WTC11 (cell line): ENCODE data around the gene IL24. TPM values are rescaled to one million over a fixed set of nuclear protein-coding genes. Genes with fewer than 3 reads are reported as not detected.

Experiments used
- ATAC-seq: fragments of 200-7000 bp; cut with Tn5 transposase; 2 replicates; pipeline ENCODE4 v1.10.0; 2021; ENCODE audit warnings: mild to moderate bottlenecking, moderate library complexity
- CTCF ChIA-PET: fragments of 300-600 bp; sonication (Branson Sonifier 250); formaldehyde crosslinking; loops from one replicate; lab custom pipeline; 2021; ENCODE audit warnings: antibody characterized with exemption; lab: Charles Lee
- POLR2A ChIA-PET: fragments of 350-600 bp; sonication (Branson Sonifier 250); formaldehyde crosslinking; loops from one replicate; lab custom pipeline; 2021; ENCODE audit warnings: antibody characterized with exemption; lab: Charles Lee
- DNase-seq: peaks from one replicate; pipeline ENCODE4 v3.0.0; 2021; ENCODE audit warnings: low spot score
- H3K27ac Mint-ChIP-seq: 2 replicates; pipeline ENCODE4 v1.8.0; 2021; ENCODE audit warnings: mixed read lengths
- H3K27me3 Mint-ChIP-seq: 2 replicates; pipeline ENCODE4 v1.8.0; 2021; ENCODE audit warnings: low read depth, mild to moderate bottlenecking, moderate library complexity, mixed read lengths
- H3K36me3 Mint-ChIP-seq: 2 replicates; pipeline ENCODE4 v1.8.0; 2021; ENCODE audit warnings: mixed read lengths
- H3K4me1 Mint-ChIP-seq: 2 replicates; pipeline ENCODE4 v1.8.0; 2022; ENCODE audit warnings: mixed read lengths
- H3K4me3 Mint-ChIP-seq: 2 replicates; pipeline ENCODE4 v1.8.0; 2021; ENCODE audit warnings: mild to moderate bottlenecking, moderate library complexity, mixed read lengths
- H3K9me3 Mint-ChIP-seq: 2 replicates; pipeline ENCODE4 v1.8.0; 2021; ENCODE audit warnings: mixed read lengths
- ATF1 ChIP-seq: sonication (generic); formaldehyde crosslinking; IDR thresholded peaks from 2 replicates; pipeline ENCODE4 v1.8.1; 2023; ENCODE audit warnings: mild to moderate bottlenecking, moderate library complexity, missing genetic modification reagents
- ATF3 ChIP-seq: sonication (generic); formaldehyde crosslinking; conservative IDR thresholded peaks from 2 replicates; pipeline ENCODE4 v1.8.1; 2022; ENCODE audit warnings: mild to moderate bottlenecking, missing genetic modification reagents
- ELF4 ChIP-seq: sonication (generic); formaldehyde crosslinking; IDR thresholded peaks from 2 replicates; pipeline ENCODE4 v1.8.1; 2022; ENCODE audit warnings: low read depth, mild to moderate bottlenecking, moderate library complexity, missing genetic modification reagents
- NFATC4 ChIP-seq: fragments of 250-450 bp; sonication (Bioruptor Pico); IDR thresholded peaks from 2 replicates; pipeline ENCODE4 v1.9.0; 2021; ENCODE audit warnings: mild to moderate bottlenecking
- NFE2L1 ChIP-seq: sonication (generic); formaldehyde crosslinking; IDR thresholded peaks from 2 replicates; pipeline ENCODE4 v1.8.1; 2023; ENCODE audit warnings: missing genetic modification reagents
- NFYB ChIP-seq: sonication (generic); formaldehyde crosslinking; conservative IDR thresholded peaks from 2 replicates; pipeline ENCODE4 v1.8.0; 2022; ENCODE audit warnings: low read depth, missing genetic modification reagents
- NR2C2 ChIP-seq: sonication (generic); formaldehyde crosslinking; IDR thresholded peaks from 2 replicates; pipeline ENCODE4 v1.8.0; 2022; ENCODE audit warnings: mild to moderate bottlenecking, missing genetic modification reagents
- RORB ChIP-seq: fragments of 250-450 bp; sonication (Bioruptor Pico); IDR thresholded peaks from 2 replicates; pipeline ENCODE4 v1.9.0; 2021; ENCODE audit warnings: mild to moderate bottlenecking
- TP53 ChIP-seq: sonication (generic); formaldehyde crosslinking; IDR thresholded peaks from 2 replicates; pipeline ENCODE4 v1.8.1; 2023; ENCODE audit warnings: mild to moderate bottlenecking, missing genetic modification reagents
- ZBTB21 ChIP-seq: sonication (generic); formaldehyde crosslinking; IDR thresholded peaks from 2 replicates; pipeline ENCODE4 v1.8.1; 2023; ENCODE audit warnings: mild to moderate bottlenecking, missing genetic modification reagents, borderline replicate concordance
- ZNF317 ChIP-seq: sonication (generic); formaldehyde crosslinking; IDR thresholded peaks from 2 replicates; pipeline ENCODE4 v1.8.1; 2023; ENCODE audit warnings: low read depth, mild to moderate bottlenecking, moderate library complexity, missing genetic modification reagents, borderline replicate concordance
- total RNA-seq: library from RNA; stranded (reverse); gene quantifications from 3 replicates; pipeline ENCODE4 v1.2.3, GENCODE V29; 2021
- TF ChIP-seq, protein P1 (sequence below): sonication (generic); formaldehyde crosslinking; IDR thresholded peaks from 2 replicates; pipeline ENCODE4 v1.8.0; 2023; ENCODE audit warnings: missing genetic modification reagents, mild to moderate bottlenecking, borderline replicate concordance
- TF ChIP-seq, protein P2 (sequence below): sonication (generic); formaldehyde crosslinking; IDR thresholded peaks from 2 replicates; pipeline ENCODE4 v1.8.0; 2022; ENCODE audit warnings: mild to moderate bottlenecking, missing genetic modification reagents
- TF ChIP-seq, protein P3 (sequence below): sonication (generic); formaldehyde crosslinking; IDR thresholded peaks from 2 replicates; pipeline ENCODE4 v1.8.1; 2022; ENCODE audit warnings: mild to moderate bottlenecking, missing genetic modification reagents, moderate library complexity, borderline replicate concordance
- TF ChIP-seq, protein P4 (sequence below): sonication (generic); formaldehyde crosslinking; IDR thresholded peaks from 2 replicates; pipeline ENCODE4 v1.8.1; 2022; ENCODE audit warnings: low read depth, missing genetic modification reagents, borderline replicate concordance
- TF ChIP-seq, protein P5 (sequence below): sonication (generic); formaldehyde crosslinking; IDR thresholded peaks from 2 replicates; pipeline ENCODE4 v1.8.0; 2022; ENCODE audit warnings: mild to moderate bottlenecking, missing genetic modification reagents
- TF ChIP-seq, protein P6 (sequence below): sonication (generic); formaldehyde crosslinking; IDR thresholded peaks from 2 replicates; pipeline ENCODE4 v1.8.1; 2023; ENCODE audit warnings: mild to moderate bottlenecking, missing genetic modification reagents, moderate library complexity
- TF ChIP-seq, protein P7 (sequence below): fragments of 250-450 bp; sonication (Bioruptor Pico); IDR thresholded peaks from 2 replicates; pipeline ENCODE4 v1.8.0; 2021; ENCODE audit warnings: mild to moderate bottlenecking

IL24 gene
- total RNA-seq, 1 experiment from 2014 or later = not detected

DNA sequence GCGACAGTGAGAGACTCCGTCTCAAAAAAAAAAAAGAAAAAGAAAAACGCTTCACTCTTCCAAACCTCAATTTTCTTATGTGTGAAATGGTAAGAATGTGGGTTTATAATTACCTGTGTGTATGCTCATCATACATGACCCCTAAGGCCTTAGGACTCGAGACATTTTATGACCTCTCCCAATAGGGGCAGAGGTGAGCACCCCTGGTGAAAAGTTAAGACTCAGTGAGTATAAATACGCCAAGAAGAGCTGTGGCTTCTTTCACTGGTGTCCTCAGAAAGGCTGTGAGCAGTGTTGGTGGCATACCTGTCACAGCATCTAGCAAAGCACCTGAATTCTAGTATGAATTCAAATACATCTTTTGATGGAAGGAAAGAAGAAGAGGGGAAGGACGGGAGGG, 32.3 kb downstream of the IL24 start:
- Mint-ChIP-seq H3K4me1 (no peaks in the 10 kb centered on the region), H3K27ac (no peak overlapping the region), H3K4me3 (no peak overlapping the region), H3K36me3 (no peaks in the 10 kb centered on the region), H3K9me3 (no peaks in the 10 kb centered on the region), H3K27me3 (no peaks in the 10 kb centered on the region; the same call in 1 of the 2 replicates)
- no peak for TF ChIP-seq NFE2L1 (CRISPR knock-in tag)
- TF ChIP-seq, protein P1, sequence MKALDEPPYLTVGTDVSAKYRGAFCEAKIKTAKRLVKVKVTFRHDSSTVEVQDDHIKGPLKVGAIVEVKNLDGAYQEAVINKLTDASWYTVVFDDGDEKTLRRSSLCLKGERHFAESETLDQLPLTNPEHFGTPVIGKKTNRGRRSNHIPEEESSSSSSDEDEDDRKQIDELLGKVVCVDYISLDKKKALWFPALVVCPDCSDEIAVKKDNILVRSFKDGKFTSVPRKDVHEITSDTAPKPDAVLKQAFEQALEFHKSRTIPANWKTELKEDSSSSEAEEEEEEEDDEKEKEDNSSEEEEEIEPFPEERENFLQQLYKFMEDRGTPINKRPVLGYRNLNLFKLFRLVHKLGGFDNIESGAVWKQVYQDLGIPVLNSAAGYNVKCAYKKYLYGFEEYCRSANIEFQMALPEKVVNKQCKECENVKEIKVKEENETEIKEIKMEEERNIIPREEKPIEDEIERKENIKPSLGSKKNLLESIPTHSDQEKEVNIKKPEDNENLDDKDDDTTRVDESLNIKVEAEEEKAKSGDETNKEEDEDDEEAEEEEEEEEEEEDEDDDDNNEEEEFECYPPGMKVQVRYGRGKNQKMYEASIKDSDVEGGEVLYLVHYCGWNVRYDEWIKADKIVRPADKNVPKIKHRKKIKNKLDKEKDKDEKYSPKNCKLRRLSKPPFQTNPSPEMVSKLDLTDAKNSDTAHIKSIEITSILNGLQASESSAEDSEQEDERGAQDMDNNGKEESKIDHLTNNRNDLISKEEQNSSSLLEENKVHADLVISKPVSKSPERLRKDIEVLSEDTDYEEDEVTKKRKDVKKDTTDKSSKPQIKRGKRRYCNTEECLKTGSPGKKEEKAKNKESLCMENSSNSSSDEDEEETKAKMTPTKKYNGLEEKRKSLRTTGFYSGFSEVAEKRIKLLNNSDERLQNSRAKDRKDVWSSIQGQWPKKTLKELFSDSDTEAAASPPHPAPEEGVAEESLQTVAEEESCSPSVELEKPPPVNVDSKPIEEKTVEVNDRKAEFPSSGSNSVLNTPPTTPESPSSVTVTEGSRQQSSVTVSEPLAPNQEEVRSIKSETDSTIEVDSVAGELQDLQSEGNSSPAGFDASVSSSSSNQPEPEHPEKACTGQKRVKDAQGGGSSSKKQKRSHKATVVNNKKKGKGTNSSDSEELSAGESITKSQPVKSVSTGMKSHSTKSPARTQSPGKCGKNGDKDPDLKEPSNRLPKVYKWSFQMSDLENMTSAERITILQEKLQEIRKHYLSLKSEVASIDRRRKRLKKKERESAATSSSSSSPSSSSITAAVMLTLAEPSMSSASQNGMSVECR = no peak
- TF ChIP-seq RORB = no peak
- TF ChIP-seq ELF4 (CRISPR knock-in tag) = no peak
- TF ChIP-seq TP53 (CRISPR knock-in tag) = no peak
- TF ChIP-seq NFYB (CRISPR knock-in tag) = no peak
- TF ChIP-seq, protein P2, sequence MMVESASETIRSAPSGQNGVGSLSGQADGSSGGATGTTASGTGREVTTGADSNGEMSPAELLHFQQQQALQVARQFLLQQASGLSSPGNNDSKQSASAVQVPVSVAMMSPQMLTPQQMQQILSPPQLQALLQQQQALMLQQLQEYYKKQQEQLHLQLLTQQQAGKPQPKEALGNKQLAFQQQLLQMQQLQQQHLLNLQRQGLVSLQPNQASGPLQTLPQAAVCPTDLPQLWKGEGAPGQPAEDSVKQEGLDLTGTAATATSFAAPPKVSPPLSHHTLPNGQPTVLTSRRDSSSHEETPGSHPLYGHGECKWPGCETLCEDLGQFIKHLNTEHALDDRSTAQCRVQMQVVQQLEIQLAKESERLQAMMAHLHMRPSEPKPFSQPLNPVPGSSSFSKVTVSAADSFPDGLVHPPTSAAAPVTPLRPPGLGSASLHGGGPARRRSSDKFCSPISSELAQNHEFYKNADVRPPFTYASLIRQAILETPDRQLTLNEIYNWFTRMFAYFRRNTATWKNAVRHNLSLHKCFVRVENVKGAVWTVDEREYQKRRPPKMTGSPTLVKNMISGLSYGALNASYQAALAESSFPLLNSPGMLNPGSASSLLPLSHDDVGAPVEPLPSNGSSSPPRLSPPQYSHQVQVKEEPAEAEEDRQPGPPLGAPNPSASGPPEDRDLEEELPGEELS = no peak
- TF ChIP-seq, protein P3, sequence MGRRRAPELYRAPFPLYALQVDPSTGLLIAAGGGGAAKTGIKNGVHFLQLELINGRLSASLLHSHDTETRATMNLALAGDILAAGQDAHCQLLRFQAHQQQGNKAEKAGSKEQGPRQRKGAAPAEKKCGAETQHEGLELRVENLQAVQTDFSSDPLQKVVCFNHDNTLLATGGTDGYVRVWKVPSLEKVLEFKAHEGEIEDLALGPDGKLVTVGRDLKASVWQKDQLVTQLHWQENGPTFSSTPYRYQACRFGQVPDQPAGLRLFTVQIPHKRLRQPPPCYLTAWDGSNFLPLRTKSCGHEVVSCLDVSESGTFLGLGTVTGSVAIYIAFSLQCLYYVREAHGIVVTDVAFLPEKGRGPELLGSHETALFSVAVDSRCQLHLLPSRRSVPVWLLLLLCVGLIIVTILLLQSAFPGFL (CRISPR knock-in tag) = no peak
- no peak for TF ChIP-seq ATF1 (CRISPR knock-in tag)
- TF ChIP-seq, protein P4, sequence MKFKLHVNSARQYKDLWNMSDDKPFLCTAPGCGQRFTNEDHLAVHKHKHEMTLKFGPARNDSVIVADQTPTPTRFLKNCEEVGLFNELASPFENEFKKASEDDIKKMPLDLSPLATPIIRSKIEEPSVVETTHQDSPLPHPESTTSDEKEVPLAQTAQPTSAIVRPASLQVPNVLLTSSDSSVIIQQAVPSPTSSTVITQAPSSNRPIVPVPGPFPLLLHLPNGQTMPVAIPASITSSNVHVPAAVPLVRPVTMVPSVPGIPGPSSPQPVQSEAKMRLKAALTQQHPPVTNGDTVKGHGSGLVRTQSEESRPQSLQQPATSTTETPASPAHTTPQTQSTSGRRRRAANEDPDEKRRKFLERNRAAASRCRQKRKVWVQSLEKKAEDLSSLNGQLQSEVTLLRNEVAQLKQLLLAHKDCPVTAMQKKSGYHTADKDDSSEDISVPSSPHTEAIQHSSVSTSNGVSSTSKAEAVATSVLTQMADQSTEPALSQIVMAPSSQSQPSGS = no peak
- TF ChIP-seq ZBTB21 (CRISPR knock-in tag) = no peak
- TF ChIP-seq, protein P5, sequence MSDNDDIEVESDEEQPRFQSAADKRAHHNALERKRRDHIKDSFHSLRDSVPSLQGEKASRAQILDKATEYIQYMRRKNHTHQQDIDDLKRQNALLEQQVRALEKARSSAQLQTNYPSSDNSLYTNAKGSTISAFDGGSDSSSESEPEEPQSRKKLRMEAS (CRISPR knock-in tag) = no peak
- no peak for TF ChIP-seq NFATC4
- no peak for TF ChIP-seq ATF3 (CRISPR knock-in tag)
- no peak for TF ChIP-seq ZNF317 (CRISPR knock-in tag)
- TF ChIP-seq, protein P6, sequence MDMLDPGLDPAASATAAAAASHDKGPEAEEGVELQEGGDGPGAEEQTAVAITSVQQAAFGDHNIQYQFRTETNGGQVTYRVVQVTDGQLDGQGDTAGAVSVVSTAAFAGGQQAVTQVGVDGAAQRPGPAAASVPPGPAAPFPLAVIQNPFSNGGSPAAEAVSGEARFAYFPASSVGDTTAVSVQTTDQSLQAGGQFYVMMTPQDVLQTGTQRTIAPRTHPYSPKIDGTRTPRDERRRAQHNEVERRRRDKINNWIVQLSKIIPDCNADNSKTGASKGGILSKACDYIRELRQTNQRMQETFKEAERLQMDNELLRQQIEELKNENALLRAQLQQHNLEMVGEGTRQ = no peak
- TF ChIP-seq, protein P7, sequence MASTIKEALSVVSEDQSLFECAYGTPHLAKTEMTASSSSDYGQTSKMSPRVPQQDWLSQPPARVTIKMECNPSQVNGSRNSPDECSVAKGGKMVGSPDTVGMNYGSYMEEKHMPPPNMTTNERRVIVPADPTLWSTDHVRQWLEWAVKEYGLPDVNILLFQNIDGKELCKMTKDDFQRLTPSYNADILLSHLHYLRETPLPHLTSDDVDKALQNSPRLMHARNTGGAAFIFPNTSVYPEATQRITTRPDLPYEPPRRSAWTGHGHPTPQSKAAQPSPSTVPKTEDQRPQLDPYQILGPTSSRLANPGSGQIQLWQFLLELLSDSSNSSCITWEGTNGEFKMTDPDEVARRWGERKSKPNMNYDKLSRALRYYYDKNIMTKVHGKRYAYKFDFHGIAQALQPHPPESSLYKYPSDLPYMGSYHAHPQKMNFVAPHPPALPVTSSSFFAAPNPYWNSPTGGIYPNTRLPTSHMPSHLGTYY (CRISPR knock-in tag) = no peak
- no peak for TF ChIP-seq NR2C2 (CRISPR knock-in tag)
- POLR2A ChIA-PET = no interaction called here
- DNase-seq (no peak), ATAC-seq (no peak)
- CTCF ChIA-PET = interaction anchor here (0.7 to 2.4 kb wide), 5 partner anchors 17 to 458 kb away, joined by 3 to 10 read pairs (median 4); no protein-coding TSS in a partner anchor
